H1 (cell line): Measurements from ENCODE around the gene SCMH1.

Experiments used
- CHD1 ChIP-seq: IDR thresholded peaks from 2 replicates; pipeline ENCODE4 v1.6.1; 2012; ENCODE audit warnings: low read depth, low read length, improper control_type of control experiment
- CHD2 ChIP-seq: IDR thresholded peaks from 2 replicates; pipeline ENCODE4 v1.6.1; 2012; ENCODE audit warnings: low read length, improper control_type of control experiment
- CTCF ChIP-seq, 3 experiments: IDR thresholded peaks; 1 replicate in 2 of 3; 2 replicates in 1 of 3; pipeline versions ENCODE4 v1.5.1 to v1.6.1; 2011; ENCODE audit warnings: low read length in 3 of 3, mild to moderate bottlenecking in 3 of 3, inconsistent platforms in 2 of 3, low read depth in 1 of 3, moderate library complexity in 1 of 3; ENCODE audit not compliant: insufficient read depth in 1 of 3; ENCODE audit errors: control extremely low read depth in 1 of 3
- EZH2 ChIP-seq: fragments of 200-600 bp; sonication (generic); IDR thresholded peaks from 2 replicates; pipeline ENCODE4 v1.7.1; 2012; ENCODE audit warnings: low read depth, mild to moderate bottlenecking, moderate library complexity, low read length, inconsistent platforms; ENCODE audit not compliant: severe bottlenecking
- HDAC6 ChIP-seq: IDR thresholded peaks from one replicate; pipeline ENCODE4 v1.7.1; 2012; ENCODE audit warnings: low read depth, mild to moderate bottlenecking, inconsistent platforms, low read length, moderate library complexity
- POLR2AphosphoS5 ChIP-seq: IDR thresholded peaks from 2 replicates; pipeline ENCODE4 v1.6.1; 2011; ENCODE audit warnings: low read depth, low read length
- SIN3A ChIP-seq, 2 experiments: IDR thresholded peaks in 1 of 2; conservative IDR thresholded peaks in 1 of 2; 2 replicates each; pipeline ENCODE4 v1.6.1; 2011 to 2012; ENCODE audit warnings: low read length in 2 of 2, improper control_type of control experiment in 1 of 2, low read depth in 1 of 2, mild to moderate bottlenecking in 1 of 2
- SP2 ChIP-seq: IDR thresholded peaks from 2 replicates; pipeline ENCODE4 v1.6.1; 2012; ENCODE audit warnings: mild to moderate bottlenecking, low read length, inconsistent platforms
- TAF1 ChIP-seq: IDR thresholded peaks from 2 replicates; pipeline ENCODE4 v1.6.1; 2011; ENCODE audit warnings: mild to moderate bottlenecking, low read depth, low read length

- TF ChIP-seq CTCF (IDR thresholded peaks at IDR 0.05; ENCODE audit: control extremely low read depth in 1 of 3, insufficient read depth in 1 of 3, low read depth in 1 of 3, low read length in 3 of 3): no peak
- TF ChIP-seq SP2: no peak
- no peak for TF ChIP-seq TAF1
- no peak for TF ChIP-seq CHD1
- no peak for TF ChIP-seq SIN3A (conservative IDR thresholded peaks at IDR 0.05 in 1 of 2, IDR thresholded peaks at IDR 0.05 in 1 of 2; ENCODE audit: low read depth in 1 of 2, low read length in 2 of 2)
- TF ChIP-seq HDAC6: no peak
- no peak for TF ChIP-seq EZH2
- TF ChIP-seq POLR2AphosphoS5: no peak
- no peak for TF ChIP-seq CHD2
Observed at GRCh38 chr1:41169066-41169798, 72.9 kb downstream of the SCMH1 start.
